H9 (cell line): ENCODE data around the gene FABP3. TPM values are rescaled to one million over a fixed set of nuclear protein-coding genes. Genes with fewer than 3 reads are reported as not detected.

Experiments
- DNase-seq: peaks from one replicate; pipeline ENCODE4 v3.0.0-alpha.2; 2017
- H2AFZ ChIP-seq: one replicate; pipeline ENCODE4 v1.6.1; 2013; ENCODE audit warnings: mild to moderate bottlenecking, low read length, control low read depth, moderate library complexity
- H2AK5ac ChIP-seq: 2 replicates; pipeline ENCODE4 v1.6.1; 2013; ENCODE audit warnings: low read length, control low read depth, mixed read lengths; ENCODE audit not compliant: insufficient read length
- H2BK120ac ChIP-seq: one replicate; pipeline ENCODE4 v1.6.1; 2013; ENCODE audit warnings: low read depth, mild to moderate bottlenecking, low read length, control low read depth, inconsistent platforms; ENCODE audit not compliant: poor library complexity, severe bottlenecking
- H2BK12ac ChIP-seq: 2 replicates; pipeline ENCODE4 v1.6.1; 2013; ENCODE audit warnings: low read length, control low read depth, mixed read lengths, low read depth; ENCODE audit not compliant: insufficient read length
- H2BK15ac ChIP-seq: 2 replicates; pipeline ENCODE4 v1.6.1; 2013; ENCODE audit warnings: low read depth, low read length, control low read depth
- H2BK20ac ChIP-seq: one replicate; pipeline ENCODE4 v1.6.1; 2013; ENCODE audit warnings: low read depth, mild to moderate bottlenecking, low read length, control low read depth, inconsistent platforms; ENCODE audit not compliant: poor library complexity, severe bottlenecking
- H2BK5ac ChIP-seq: 2 replicates; pipeline ENCODE4 v1.6.1; 2013; ENCODE audit warnings: low read length, control low read depth, mixed read lengths; ENCODE audit not compliant: insufficient read length
- H3K14ac ChIP-seq: 2 replicates; pipeline ENCODE4 v1.6.1; 2013; ENCODE audit warnings: low read length, control low read depth; ENCODE audit not compliant: insufficient read depth
- H3K18ac ChIP-seq: 2 replicates; pipeline ENCODE4 v1.6.1; 2013; ENCODE audit warnings: low read depth, mild to moderate bottlenecking, mixed read lengths, low read length, control low read depth; ENCODE audit not compliant: insufficient read length
- H3K23ac ChIP-seq: 2 replicates; pipeline ENCODE4 v1.6.1; 2013; ENCODE audit warnings: low read length, control low read depth, mixed read lengths, low read depth; ENCODE audit not compliant: insufficient read length
- H3K23me2 ChIP-seq: 2 replicates; pipeline ENCODE4 v1.6.1; 2013; ENCODE audit warnings: low read depth, mild to moderate bottlenecking, mixed read lengths, low read length, control low read depth; ENCODE audit not compliant: insufficient read length, poor library complexity, severe bottlenecking
- H3K27ac ChIP-seq: 2 replicates; pipeline ENCODE4 v1.5.1; 2013; ENCODE audit warnings: low read length, control low read depth, mixed read lengths, low read depth; ENCODE audit not compliant: insufficient read length
- H3K27me3 ChIP-seq: 2 replicates; pipeline ENCODE4 v1.6.1; 2013; ENCODE audit warnings: low read length, control low read depth, inconsistent platforms; ENCODE audit not compliant: insufficient read depth
- H3K4ac ChIP-seq: 2 replicates; pipeline ENCODE4 v1.6.1; 2013; ENCODE audit warnings: low read depth, mild to moderate bottlenecking, control low read depth, inconsistent platforms, low read length, moderate library complexity
- H3K4me1 ChIP-seq: 2 replicates; pipeline ENCODE4 v1.6.1; 2013; ENCODE audit warnings: low read length, control low read depth, inconsistent platforms; ENCODE audit not compliant: insufficient read depth
- H3K4me2 ChIP-seq: 2 replicates; pipeline ENCODE4 v1.6.1; 2013; ENCODE audit warnings: low read length, control low read depth, mixed read lengths; ENCODE audit not compliant: insufficient read length, insufficient read depth
- H3K56ac ChIP-seq: 2 replicates; pipeline ENCODE4 v1.6.1; 2013; ENCODE audit warnings: low read depth, mild to moderate bottlenecking, mixed read lengths, low read length, control low read depth; ENCODE audit not compliant: insufficient read length
- H3K79me1 ChIP-seq: 2 replicates; pipeline ENCODE4 v1.6.1; 2013; ENCODE audit warnings: low read depth, mild to moderate bottlenecking, moderate library complexity, low read length, control low read depth, inconsistent platforms; ENCODE audit not compliant: insufficient read depth, poor library complexity, severe bottlenecking
- H3K79me2 ChIP-seq: 2 replicates; pipeline ENCODE4 v1.6.1; 2013; ENCODE audit warnings: low read length, control low read depth, inconsistent platforms; ENCODE audit not compliant: insufficient read depth
- H3K9ac ChIP-seq: 2 replicates; pipeline ENCODE4 v1.6.1; 2013; ENCODE audit warnings: low read length, control low read depth, mixed read lengths; ENCODE audit not compliant: insufficient read length; ENCODE audit errors: extremely low read depth
- H3K9me3 ChIP-seq: one replicate; pipeline ENCODE4 v1.6.1; 2013; ENCODE audit warnings: low read depth, low read length, inconsistent platforms; ENCODE audit not compliant: control insufficient read depth
- H3T11ph ChIP-seq: one replicate; pipeline ENCODE4 v1.6.1; 2013; ENCODE audit warnings: mild to moderate bottlenecking, low read length, control low read depth, inconsistent platforms
- H4K20me1 ChIP-seq: one replicate; pipeline ENCODE4 v1.6.1; 2013; ENCODE audit not compliant: control insufficient read depth, insufficient read length, insufficient read depth
- H4K5ac ChIP-seq: 2 replicates; pipeline ENCODE4 v1.6.1; 2013; ENCODE audit warnings: low read depth, mild to moderate bottlenecking, mixed read lengths, low read length, control low read depth; ENCODE audit not compliant: insufficient read length
- H4K8ac ChIP-seq: replicated peaks from 2 replicates; pipeline ENCODE4 v1.6.1; 2013; ENCODE audit warnings: low read length, control low read depth, mixed read lengths, low read depth; ENCODE audit not compliant: insufficient read length
- H4K91ac ChIP-seq: 2 replicates; pipeline ENCODE4 v1.6.1; 2013; ENCODE audit warnings: low read depth, mild to moderate bottlenecking, moderate library complexity, mixed read lengths, low read length, control low read depth; ENCODE audit not compliant: insufficient read length
- H3K27ac Mint-ChIP-seq, 3 experiments: 2 replicates in 2 of 3; 3 replicates in 1 of 3; pipeline ENCODE4 v1.8.0; 2020 to 2021; ENCODE audit warnings: mixed read lengths in 3 of 3, mild to moderate bottlenecking in 1 of 3, moderate library complexity in 1 of 3
- H3K27me3 Mint-ChIP-seq: 2 replicates; pipeline ENCODE4 v1.8.0; 2021; ENCODE audit warnings: low read depth, mild to moderate bottlenecking, moderate library complexity, mixed read lengths
- H3K36me3 Mint-ChIP-seq, 3 experiments: 2 replicates in 2 of 3; 3 replicates in 1 of 3; pipeline ENCODE4 v1.8.0; 2020 to 2021; ENCODE audit warnings: low read depth in 3 of 3, mixed read lengths in 3 of 3; ENCODE audit not compliant: insufficient read depth in 1 of 3
- H3K4me1 Mint-ChIP-seq, 2 experiments: 2 replicates each; pipeline ENCODE4 v1.8.0; 2020; ENCODE audit warnings: mixed read lengths in 2 of 2
- H3K4me3 Mint-ChIP-seq, 2 experiments: 2 replicates in 1 of 2; 3 replicates in 1 of 2; pipeline ENCODE4 v1.8.0; 2020 to 2021; ENCODE audit warnings: mild to moderate bottlenecking in 2 of 2, mixed read lengths in 2 of 2, moderate library complexity in 1 of 2
- H3K9me3 Mint-ChIP-seq, 2 experiments: 2 replicates in 1 of 2; 3 replicates in 1 of 2; pipeline ENCODE4 v1.8.0; 2020; ENCODE audit warnings: mild to moderate bottlenecking in 2 of 2, mixed read lengths in 2 of 2, moderate library complexity in 1 of 2
- CTCF ChIP-seq: fragments of 200-600 bp; sonication (generic); conservative IDR thresholded peaks from 3 replicates; pipeline ENCODE4 v1.8.0; 2021; ENCODE audit warnings: antibody characterized with exemption, mild to moderate bottlenecking
- WGBS: extraction: QIAGEN DNeasy Blood & Tissue Kit; methylation state at CpG from one replicate; pipeline ENCODE4 v1.1.7; 2013; ENCODE audit warnings: missing lambda C conversion rate, low lambda C conversion rate, mixed read lengths; ENCODE audit not compliant: insufficient read length; ENCODE audit errors: extremely low coverage; 5-methylcytosine and 5-hydroxymethylcytosine counted together
- total RNA-seq: library from RNA; stranded (reverse); gene quantifications from 2 replicates; pipeline ENCODE4 v1.2.1, GENCODE V29; 2021

FABP3 gene
- total RNA-seq, 1 experiment from 2014 or later = 9.0 TPM

DNA sequence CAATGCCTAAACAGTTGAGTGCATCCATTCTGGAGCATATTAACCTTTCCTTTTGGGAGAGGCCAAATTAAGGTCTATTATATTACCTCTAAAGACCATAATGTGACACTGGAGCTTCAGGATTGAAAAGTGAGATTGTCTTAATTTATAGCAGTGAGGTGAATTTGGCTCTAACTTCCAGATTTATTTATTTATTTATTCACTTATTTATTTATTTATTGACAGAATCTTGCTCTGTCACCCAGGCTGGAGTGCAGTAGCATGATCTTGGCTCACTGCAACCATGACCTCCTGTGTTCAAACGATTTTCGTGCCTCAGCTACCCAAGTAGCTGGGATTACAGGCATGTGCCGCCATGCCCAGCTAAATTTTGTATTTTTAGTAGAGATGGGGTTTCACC lies 57.0 kb downstream of the FABP3 start:
- Histone ChIP-seq H2AK5ac (no peak overlapping the region), H3K79me2 (no peaks in the 10 kb centered on the region), H3K18ac (no peak overlapping the region), H3K4me2 (no peak overlapping the region), H3T11ph (no peak overlapping the region), H4K8ac (no peak overlapping the region), H2BK12ac (no peak overlapping the region), H3K4me1 (no peaks in the 10 kb centered on the region), H4K91ac (no peak overlapping the region), H2AFZ (no peak overlapping the region), H3K9me3 (no peaks in the 10 kb centered on the region), H3K27ac (no peak overlapping the region), H2BK5ac (no peak overlapping the region), H3K23me2 (no peaks in the 10 kb centered on the region), H3K14ac (no peak overlapping the region), H3K27me3 (no peaks in the 10 kb centered on the region), H3K79me1 (no peaks in the 10 kb centered on the region), H2BK120ac (no peak overlapping the region), H3K23ac (no peak overlapping the region), H4K5ac (no peak overlapping the region), H4K20me1 (no peaks in the 10 kb centered on the region), H3K56ac (no peak overlapping the region), H3K9ac (no peak overlapping the region), H2BK15ac (no peak overlapping the region), H3K4ac (no peak overlapping the region), H2BK20ac (no peak overlapping the region)
- TF ChIP-seq CTCF = no peak
- no peak overlapping the region for H3K4me3 Mint-ChIP-seq
- no peaks in the 10 kb centered on the region for H3K9me3 Mint-ChIP-seq
- no CpG with 5 or more reads among the region's 3 CpGs for WGBS
- peaks cover 20 to 79% (median 46%) of the 10 kb centered on the region in 3 experiments; a peak in 6 of 7 replicates for H3K36me3 Mint-ChIP-seq
- H3K27me3 Mint-ChIP-seq = no peaks in the 10 kb centered on the region; the same call in 1 of the 2 replicates
- H3K4me1 Mint-ChIP-seq = no peaks in the 10 kb centered on the region
- DNase-seq = no peak
- H3K27ac Mint-ChIP-seq = no peak overlapping the region

Other genes with a start within 250 kb of the FABP3 start
- 24.0 and 25.6 TPM in 2 replicates for gene NKAIN1, start 133.2 kb downstream of the FABP3 start, total RNA-seq
- gene SNRNP40, start 76.3 kb downstream of the FABP3 start, total RNA-seq = 121 and 132 TPM in 2 replicates
- gene ZCCHC17, start 76.0 kb downstream of the FABP3 start, total RNA-seq = 47.7 and 50.4 TPM in 2 replicates
- gene SERINC2, start 40.1 kb upstream of the FABP3 start, total RNA-seq = 14.1 and 14.7 TPM in 2 replicates
- gene TINAGL1, start 203.4 kb upstream of the FABP3 start, total RNA-seq = 2.5 TPM in 2 replicates
- not detected in 2 replicates for gene HCRTR1, start 244.6 kb upstream of the FABP3 start, total RNA-seq